NCI-H1092 (cell line): ENCODE measurements around the gene DEGS1.

ENCODE experiments used
- DNase-seq: peaks from one replicate; lab custom pipeline; 2025; lab: John Stamatoyannopoulos, UW

DEGS1 gene

GRCh38 chr1:224182866-224183590 is at the start of gene DEGS1:
Gene DEGS1, plus strand, starts transcription at chr1:224183240. Its CDS starts 97 bp downstream, at chr1:224183337.
- peak; percentile 90 for DNase-seq

- no peak for DNase-seq
Measured at GRCh38 chr1:224133741-224134299, 49.2 kb upstream of the DEGS1 start.

- no peak for DNase-seq
Measured at GRCh38 chr1:224137518-224137917, 45.5 kb upstream of the DEGS1 start.

- no peak for DNase-seq
Measured at GRCh38 chr1:224138198-224138597, 44.8 kb upstream of the DEGS1 start.

GRCh38 chr1:224141693-224142092 is 41.3 kb upstream of the DEGS1 start:
- DNase-seq = no peak

- no peak for DNase-seq
Measured at GRCh38 chr1:224149709-224150108, 33.3 kb upstream of the DEGS1 start.

- no peak for DNase-seq
Measured at GRCh38 chr1:224151117-224151516, 31.9 kb upstream of the DEGS1 start.

GRCh38 chr1:224157316-224157715 is 25.7 kb upstream of the DEGS1 start:
- no peak for DNase-seq

GRCh38 chr1:224159541-224159940 is 23.5 kb upstream of the DEGS1 start:
- no peak for DNase-seq

- DNase-seq = no peak
Measured at GRCh38 chr1:224160171-224160682, 22.8 kb upstream of the DEGS1 start.

- DNase-seq = no peak
Measured at GRCh38 chr1:224162768-224163167, 20.3 kb upstream of the DEGS1 start.

GRCh38 chr1:224163311-224163710 is 19.7 kb upstream of the DEGS1 start:
- no peak for DNase-seq

- no peak for DNase-seq
Measured at GRCh38 chr1:224168859-224169380, 14.1 kb upstream of the DEGS1 start.

- DNase-seq = no peak
Measured at GRCh38 chr1:224169718-224170270, 13.2 kb upstream of the DEGS1 start.

GRCh38 chr1:224170343-224170742 is 12.7 kb upstream of the DEGS1 start:
- no peak for DNase-seq

GRCh38 chr1:224170748-224171478 is 12.1 kb upstream of the DEGS1 start:
- no peak for DNase-seq

- DNase-seq = no peak
Measured at GRCh38 chr1:224172229-224172628, 10.8 kb upstream of the DEGS1 start.

- no peak for DNase-seq
Measured at GRCh38 chr1:224173523-224173922, 9.5 kb upstream of the DEGS1 start.

- DNase-seq = peak; percentile 62
Measured at GRCh38 chr1:224175617-224176016, 7.4 kb upstream of the DEGS1 start.

GRCh38 chr1:224177356-224177999 is 5.6 kb upstream of the DEGS1 start:
- DNase-seq = no peak

GRCh38 chr1:224178894-224179293 is 4.1 kb upstream of the DEGS1 start:
- no peak for DNase-seq
